Mammary epithelial cell (primary cell): ENCODE data around the gene TMEM63A.

Experiments used
- EZH2 ChIP-seq: IDR thresholded peaks from 2 replicates; pipeline ENCODE4 v1.6.1; 2012; ENCODE audit warnings: low read length, inconsistent platforms, borderline replicate concordance
- TF ChIP-seq, protein P1 (sequence below), 2 donors: IDR thresholded peaks in 1 of 2; conservative IDR thresholded peaks in 1 of 2; 2 replicates each; pipeline ENCODE4 v1.5.1; 2011 to 2012; ENCODE audit warnings: inconsistent platforms in 2 of 2, low read length in 2 of 2, mild to moderate bottlenecking in 2 of 2, control low read depth in 1 of 2, low read depth in 1 of 2; ENCODE audit not compliant: insufficient read depth in 1 of 2; ENCODE audit errors: extremely low read depth in 1 of 2

DNA sequence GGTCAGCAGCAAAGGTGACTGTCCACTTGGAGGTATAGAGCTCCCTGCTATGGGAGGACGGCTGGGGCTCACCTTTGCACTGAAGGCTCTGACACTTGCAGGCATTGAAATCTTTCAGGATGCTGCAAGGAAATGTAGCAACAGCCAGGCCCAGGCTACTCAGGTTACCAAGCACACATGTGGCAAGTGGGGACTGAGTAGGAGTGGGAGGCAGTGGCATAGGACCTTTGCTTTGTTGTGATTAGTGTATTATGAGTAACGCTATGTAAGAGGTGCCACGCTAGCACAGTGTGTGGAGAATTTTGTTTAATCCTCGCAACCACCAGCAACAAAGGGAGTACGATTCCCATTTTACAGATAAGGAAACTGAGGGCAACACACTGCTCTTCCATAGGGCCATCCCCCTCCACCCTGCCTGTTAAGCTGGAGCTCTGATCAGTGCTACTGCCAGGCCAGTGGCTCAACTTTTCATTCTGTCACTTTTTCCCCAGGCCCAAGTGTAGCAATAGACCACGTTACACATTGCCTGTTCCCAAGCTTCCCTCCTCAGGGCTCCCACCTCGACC is 21.2 kb downstream of the TMEM63A start:
- TF ChIP-seq EZH2 = no peak
- TF ChIP-seq, protein P1, sequence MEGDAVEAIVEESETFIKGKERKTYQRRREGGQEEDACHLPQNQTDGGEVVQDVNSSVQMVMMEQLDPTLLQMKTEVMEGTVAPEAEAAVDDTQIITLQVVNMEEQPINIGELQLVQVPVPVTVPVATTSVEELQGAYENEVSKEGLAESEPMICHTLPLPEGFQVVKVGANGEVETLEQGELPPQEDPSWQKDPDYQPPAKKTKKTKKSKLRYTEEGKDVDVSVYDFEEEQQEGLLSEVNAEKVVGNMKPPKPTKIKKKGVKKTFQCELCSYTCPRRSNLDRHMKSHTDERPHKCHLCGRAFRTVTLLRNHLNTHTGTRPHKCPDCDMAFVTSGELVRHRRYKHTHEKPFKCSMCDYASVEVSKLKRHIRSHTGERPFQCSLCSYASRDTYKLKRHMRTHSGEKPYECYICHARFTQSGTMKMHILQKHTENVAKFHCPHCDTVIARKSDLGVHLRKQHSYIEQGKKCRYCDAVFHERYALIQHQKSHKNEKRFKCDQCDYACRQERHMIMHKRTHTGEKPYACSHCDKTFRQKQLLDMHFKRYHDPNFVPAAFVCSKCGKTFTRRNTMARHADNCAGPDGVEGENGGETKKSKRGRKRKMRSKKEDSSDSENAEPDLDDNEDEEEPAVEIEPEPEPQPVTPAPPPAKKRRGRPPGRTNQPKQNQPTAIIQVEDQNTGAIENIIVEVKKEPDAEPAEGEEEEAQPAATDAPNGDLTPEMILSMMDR (conservative IDR thresholded peaks at IDR 0.05 in 1 of 2, IDR thresholded peaks at IDR 0.05 in 1 of 2; ENCODE audit: extremely low read depth in 1 of 2, insufficient read depth in 1 of 2, low read depth in 1 of 2, low read length in 2 of 2) = no peak
